ENCODE results near the gene SEC14L2. TPM values are rescaled to one million over a fixed set of nuclear protein-coding genes. Genes with fewer than 3 reads are reported as not detected.
A peak's percentile ranks its signal among the peaks of the same experiment; 100 is the strongest.

The SEC14L2 gene
- total RNA-seq, 1 experiment from 2014 or later: 3.9 TPM

DNA sequence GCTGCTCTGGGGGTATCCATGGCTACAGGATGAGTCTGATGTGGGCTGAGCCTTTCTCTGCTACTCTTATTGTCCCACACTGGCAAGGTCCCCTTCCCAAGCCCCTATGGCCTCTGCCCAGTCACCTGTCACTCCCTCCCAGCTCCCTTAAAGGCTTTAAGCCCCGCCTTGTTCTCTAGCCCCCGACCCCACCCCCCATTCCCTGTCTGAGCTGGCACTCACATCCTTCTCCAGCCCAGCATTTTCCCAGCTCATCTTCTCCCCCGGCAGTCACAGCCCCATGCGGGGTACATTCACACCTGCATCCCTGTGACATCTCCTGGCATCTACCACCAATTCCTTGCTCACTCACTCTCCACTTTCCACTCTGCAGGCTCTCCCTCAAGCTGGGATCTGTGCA is 33.1 kb downstream of the SEC14L2 start (continued):
- TF ChIP-seq IRF2 (CRISPR knock-in tag; IDR thresholded peaks at IDR 0.05; ENCODE audit: borderline replicate concordance, low read depth) (no peak), SOX15 (CRISPR knock-in tag; IDR thresholded peaks at IDR 0.05) (no peak), CBFB (CRISPR knock-in tag; IDR thresholded peaks at IDR 0.05; ENCODE audit: low read depth) (no peak), ATF1 (CRISPR knock-in tag; IDR thresholded peaks at IDR 0.05) (no peak)

DNA sequence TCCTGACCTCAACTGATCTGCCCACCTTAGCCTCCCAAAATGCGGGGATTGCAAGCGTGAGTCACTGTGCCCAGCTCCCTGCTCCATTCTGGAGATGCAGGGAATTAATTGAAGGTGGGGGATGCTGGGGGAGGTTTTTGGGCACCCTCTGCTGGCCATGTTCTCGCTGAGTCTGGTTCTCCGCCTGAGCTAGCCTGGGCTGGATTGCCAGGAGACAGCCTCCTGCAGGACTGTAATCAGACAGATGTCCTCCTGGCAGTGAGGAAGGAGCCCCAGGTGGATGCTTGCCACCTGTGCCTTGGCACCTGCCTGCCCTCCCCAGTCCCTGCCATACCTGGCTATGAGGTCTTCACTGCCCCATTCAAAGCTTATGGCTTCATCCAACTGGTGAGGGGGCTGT is 34.1 kb downstream of the SEC14L2 start:
- CTCF ChIA-PET: interaction anchor here (0.6 to 3.3 kb wide), 10 partner anchors 9 to 143 kb away, joined by 3 to 19 read pairs (median 4); partner anchors contain the start of gene RNF215
- no peak overlapping the region for H3K4me3 Mint-ChIP-seq
- POLR2A ChIA-PET: interaction anchor here (0.6 to 1.6 kb wide), 2 partner anchors 34 to 171 kb away, joined by 3 to 7 read pairs; partner anchors contain the start of gene SEC14L2
- ATAC-seq (0 out of 2 replicates have a peak, but pooled peaks have one; percentile 6), DNase-seq (ENCODE audit: low spot score) (no peak)
- H3K27ac Mint-ChIP-seq: no peak overlapping the region
- peaks cover 18% of the 10 kb centered on the region for H3K36me3 Mint-ChIP-seq
- H3K4me1 Mint-ChIP-seq: peaks cover 19% of the 10 kb centered on the region
- no peak for TF ChIP-seq ZNF121 (CRISPR knock-in tag; IDR thresholded peaks at IDR 0.05)
- H3K27me3 Mint-ChIP-seq (ENCODE audit: low read depth): peaks cover 3% of the 10 kb centered on the region; the same call in 1 of the 2 replicates
- peaks cover 8% of the 10 kb centered on the region for H3K9me3 Mint-ChIP-seq

DNA sequence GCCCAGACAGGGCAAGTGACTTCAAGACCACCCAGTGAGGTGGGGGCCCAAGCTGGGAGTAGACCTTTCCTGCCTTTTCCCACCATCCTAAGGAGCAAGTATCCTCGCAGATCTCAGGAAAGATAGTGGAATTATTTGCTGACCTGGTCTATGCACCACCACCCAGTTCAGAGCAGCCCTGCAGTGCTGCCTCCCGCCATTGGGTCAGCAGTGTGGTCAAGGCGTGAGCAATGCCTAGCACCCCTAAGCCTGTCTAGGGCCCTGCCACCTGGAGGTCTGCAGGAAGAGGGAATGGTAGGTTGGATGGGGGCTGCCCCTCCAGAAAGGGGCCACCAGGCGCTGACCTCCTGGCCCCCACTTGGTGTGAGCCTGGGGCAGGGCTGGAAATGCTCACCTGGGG is 35.3 kb downstream of the SEC14L2 start:
- POLR2A ChIA-PET: interaction anchor here (0.6 to 0.9 kb wide), 3 partner anchors 10 to 140 kb away, joined by 3 to 4 read pairs (median 4); no protein-coding TSS in a partner anchor
- Mint-ChIP-seq H3K27me3 (ENCODE audit: low read depth) (peaks cover 6% of the 10 kb centered on the region; the same call in 1 of the 2 replicates), H3K9me3 (peaks cover 13% of the 10 kb centered on the region), H3K4me1 (peaks cover 14% of the 10 kb centered on the region), H3K36me3 (peaks cover 21% of the 10 kb centered on the region), H3K27ac (no peak overlapping the region), H3K4me3 (no peak overlapping the region)
- CTCF ChIA-PET: interaction anchor here (0.5 to 2.8 kb wide), 6 partner anchors 13 to 163 kb away, joined by 3 to 10 read pairs (median 6); partner anchors contain the start of gene RNF215
- DNase-seq (ENCODE audit: low spot score): no peak
- no peak for TF ChIP-seq ZNF138 (CRISPR knock-in tag; conservative IDR thresholded peaks at IDR 0.05)
- no peak for TF ChIP-seq CREM (CRISPR knock-in tag; IDR thresholded peaks at IDR 0.05)
- TF ChIP-seq GTF2I (CRISPR knock-in tag; conservative IDR thresholded peaks at IDR 0.05): no peak
- no peak for TF ChIP-seq ESRRA (CRISPR knock-in tag; IDR thresholded peaks at IDR 0.05; ENCODE audit: borderline replicate concordance)
- TF ChIP-seq RORB (CRISPR knock-in tag; IDR thresholded peaks at IDR 0.05): no peak
- no peak for TF ChIP-seq SMAD3 (CRISPR knock-in tag; IDR thresholded peaks at IDR 0.05; ENCODE audit: borderline replicate concordance)
- TF ChIP-seq ZNF121 (CRISPR knock-in tag; IDR thresholded peaks at IDR 0.05): no peak
- no peak for TF ChIP-seq FOXP1 (CRISPR knock-in tag; IDR thresholded peaks at IDR 0.05; ENCODE audit: borderline replicate concordance)
- TF ChIP-seq MXD4 (CRISPR knock-in tag; IDR thresholded peaks at IDR 0.05; ENCODE audit: borderline replicate concordance): no peak
- TF ChIP-seq, protein P1, sequence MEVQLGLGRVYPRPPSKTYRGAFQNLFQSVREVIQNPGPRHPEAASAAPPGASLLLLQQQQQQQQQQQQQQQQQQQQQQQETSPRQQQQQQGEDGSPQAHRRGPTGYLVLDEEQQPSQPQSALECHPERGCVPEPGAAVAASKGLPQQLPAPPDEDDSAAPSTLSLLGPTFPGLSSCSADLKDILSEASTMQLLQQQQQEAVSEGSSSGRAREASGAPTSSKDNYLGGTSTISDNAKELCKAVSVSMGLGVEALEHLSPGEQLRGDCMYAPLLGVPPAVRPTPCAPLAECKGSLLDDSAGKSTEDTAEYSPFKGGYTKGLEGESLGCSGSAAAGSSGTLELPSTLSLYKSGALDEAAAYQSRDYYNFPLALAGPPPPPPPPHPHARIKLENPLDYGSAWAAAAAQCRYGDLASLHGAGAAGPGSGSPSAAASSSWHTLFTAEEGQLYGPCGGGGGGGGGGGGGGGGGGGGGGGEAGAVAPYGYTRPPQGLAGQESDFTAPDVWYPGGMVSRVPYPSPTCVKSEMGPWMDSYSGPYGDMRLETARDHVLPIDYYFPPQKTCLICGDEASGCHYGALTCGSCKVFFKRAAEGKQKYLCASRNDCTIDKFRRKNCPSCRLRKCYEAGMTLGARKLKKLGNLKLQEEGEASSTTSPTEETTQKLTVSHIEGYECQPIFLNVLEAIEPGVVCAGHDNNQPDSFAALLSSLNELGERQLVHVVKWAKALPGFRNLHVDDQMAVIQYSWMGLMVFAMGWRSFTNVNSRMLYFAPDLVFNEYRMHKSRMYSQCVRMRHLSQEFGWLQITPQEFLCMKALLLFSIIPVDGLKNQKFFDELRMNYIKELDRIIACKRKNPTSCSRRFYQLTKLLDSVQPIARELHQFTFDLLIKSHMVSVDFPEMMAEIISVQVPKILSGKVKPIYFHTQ (CRISPR knock-in tag; IDR thresholded peaks at IDR 0.05): no peak
- no peak for TF ChIP-seq ZNF671 (CRISPR knock-in tag; IDR thresholded peaks at IDR 0.05)
- no peak for ATAC-seq

DNA sequence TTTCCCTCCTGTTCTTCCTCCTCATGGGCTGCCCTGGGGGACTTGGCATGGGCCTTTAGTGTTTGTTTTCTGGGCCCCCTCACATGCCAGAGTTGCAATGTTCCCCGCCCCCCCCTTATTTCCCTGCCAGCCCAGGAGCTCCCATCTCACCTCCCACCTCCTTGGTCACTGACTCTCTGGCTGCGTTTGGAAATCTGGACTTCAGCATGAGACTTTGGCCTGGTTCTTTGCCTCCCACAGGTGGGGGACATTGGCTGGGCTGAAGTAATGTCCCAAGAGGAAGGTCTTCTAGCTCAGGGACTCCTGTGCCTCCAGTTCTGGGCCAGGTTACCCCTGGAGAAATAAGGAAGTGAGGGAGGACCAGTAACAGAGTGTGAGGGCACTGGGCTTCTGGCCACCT is 35.7 kb downstream of the SEC14L2 start:
- ChIA-PET CTCF (interaction anchor here (0.5 to 2.1 kb wide), 4 partner anchors 13 to 163 kb away, joined by 4 to 8 read pairs (median 6); partner anchors contain the start of gene RNF215), POLR2A (interaction anchor here (0.9 kb wide), 1 partner anchor 10 kb away, joined by 3 read pairs; no protein-coding TSS in a partner anchor)
- Mint-ChIP-seq H3K27me3 (ENCODE audit: low read depth) (peaks cover 10% of the 10 kb centered on the region), H3K4me1 (peaks cover 14% of the 10 kb centered on the region), H3K36me3 (peaks cover 20% of the 10 kb centered on the region), H3K4me3 (no peak overlapping the region), H3K9me3 (peaks cover 17% of the 10 kb centered on the region), H3K27ac (no peak overlapping the region)
- DNase-seq (ENCODE audit: low spot score): no peak
- ATAC-seq: no peak
- TF ChIP-seq, protein P2, sequence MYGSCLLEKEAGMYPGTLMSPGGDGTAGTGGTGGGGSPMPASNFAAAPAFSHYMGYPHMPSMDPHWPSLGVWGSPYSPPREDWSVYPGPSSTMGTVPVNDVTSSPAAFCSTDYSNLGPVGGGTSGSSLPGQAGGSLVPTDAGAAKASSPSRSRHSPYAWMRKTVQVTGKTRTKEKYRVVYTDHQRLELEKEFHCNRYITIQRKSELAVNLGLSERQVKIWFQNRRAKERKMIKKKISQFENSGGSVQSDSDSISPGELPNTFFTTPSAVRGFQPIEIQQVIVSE (CRISPR knock-in tag; IDR thresholded peaks at IDR 0.05; ENCODE audit: borderline replicate concordance): no peak
- TF ChIP-seq ZNF263 (CRISPR knock-in tag; IDR thresholded peaks at IDR 0.05; ENCODE audit: low read depth): no peak
